H9 (cell line): Measurements from ENCODE around the gene HTR3A. TPM values are rescaled to one million over a fixed set of nuclear protein-coding genes. Genes with fewer than 3 reads are reported as not detected.

Source experiments
- DNase-seq: peaks from one replicate; pipeline ENCODE4 v3.0.0-alpha.2; 2017
- H2AFZ ChIP-seq: one replicate; pipeline ENCODE4 v1.6.1; 2013; ENCODE audit warnings: mild to moderate bottlenecking, low read length, control low read depth, moderate library complexity
- H2AK5ac ChIP-seq: 2 replicates; pipeline ENCODE4 v1.6.1; 2013; ENCODE audit warnings: low read length, control low read depth, mixed read lengths; ENCODE audit not compliant: insufficient read length
- H2BK120ac ChIP-seq: one replicate; pipeline ENCODE4 v1.6.1; 2013; ENCODE audit warnings: low read depth, mild to moderate bottlenecking, low read length, control low read depth, inconsistent platforms; ENCODE audit not compliant: poor library complexity, severe bottlenecking
- H2BK12ac ChIP-seq: 2 replicates; pipeline ENCODE4 v1.6.1; 2013; ENCODE audit warnings: low read length, control low read depth, mixed read lengths, low read depth; ENCODE audit not compliant: insufficient read length
- H2BK15ac ChIP-seq: 2 replicates; pipeline ENCODE4 v1.6.1; 2013; ENCODE audit warnings: low read depth, low read length, control low read depth
- H2BK20ac ChIP-seq: one replicate; pipeline ENCODE4 v1.6.1; 2013; ENCODE audit warnings: low read depth, mild to moderate bottlenecking, low read length, control low read depth, inconsistent platforms; ENCODE audit not compliant: poor library complexity, severe bottlenecking
- H2BK5ac ChIP-seq: 2 replicates; pipeline ENCODE4 v1.6.1; 2013; ENCODE audit warnings: low read length, control low read depth, mixed read lengths; ENCODE audit not compliant: insufficient read length
- H3K14ac ChIP-seq: 2 replicates; pipeline ENCODE4 v1.6.1; 2013; ENCODE audit warnings: low read length, control low read depth; ENCODE audit not compliant: insufficient read depth
- H3K18ac ChIP-seq: 2 replicates; pipeline ENCODE4 v1.6.1; 2013; ENCODE audit warnings: low read depth, mild to moderate bottlenecking, mixed read lengths, low read length, control low read depth; ENCODE audit not compliant: insufficient read length
- H3K23ac ChIP-seq: 2 replicates; pipeline ENCODE4 v1.6.1; 2013; ENCODE audit warnings: low read length, control low read depth, mixed read lengths, low read depth; ENCODE audit not compliant: insufficient read length
- H3K23me2 ChIP-seq: 2 replicates; pipeline ENCODE4 v1.6.1; 2013; ENCODE audit warnings: low read depth, mild to moderate bottlenecking, mixed read lengths, low read length, control low read depth; ENCODE audit not compliant: insufficient read length, poor library complexity, severe bottlenecking
- H3K27ac ChIP-seq: 2 replicates; pipeline ENCODE4 v1.5.1; 2013; ENCODE audit warnings: low read length, control low read depth, mixed read lengths, low read depth; ENCODE audit not compliant: insufficient read length
- H3K27me3 ChIP-seq: 2 replicates; pipeline ENCODE4 v1.6.1; 2013; ENCODE audit warnings: low read length, control low read depth, inconsistent platforms; ENCODE audit not compliant: insufficient read depth
- H3K4ac ChIP-seq: 2 replicates; pipeline ENCODE4 v1.6.1; 2013; ENCODE audit warnings: low read depth, mild to moderate bottlenecking, control low read depth, inconsistent platforms, low read length, moderate library complexity
- H3K4me1 ChIP-seq: 2 replicates; pipeline ENCODE4 v1.6.1; 2013; ENCODE audit warnings: low read length, control low read depth, inconsistent platforms; ENCODE audit not compliant: insufficient read depth
- H3K4me2 ChIP-seq: 2 replicates; pipeline ENCODE4 v1.6.1; 2013; ENCODE audit warnings: low read length, control low read depth, mixed read lengths; ENCODE audit not compliant: insufficient read length, insufficient read depth
- H3K56ac ChIP-seq: 2 replicates; pipeline ENCODE4 v1.6.1; 2013; ENCODE audit warnings: low read depth, mild to moderate bottlenecking, mixed read lengths, low read length, control low read depth; ENCODE audit not compliant: insufficient read length
- H3K79me1 ChIP-seq: 2 replicates; pipeline ENCODE4 v1.6.1; 2013; ENCODE audit warnings: low read depth, mild to moderate bottlenecking, moderate library complexity, low read length, control low read depth, inconsistent platforms; ENCODE audit not compliant: insufficient read depth, poor library complexity, severe bottlenecking
- H3K79me2 ChIP-seq: 2 replicates; pipeline ENCODE4 v1.6.1; 2013; ENCODE audit warnings: low read length, control low read depth, inconsistent platforms; ENCODE audit not compliant: insufficient read depth
- H3K9ac ChIP-seq: 2 replicates; pipeline ENCODE4 v1.6.1; 2013; ENCODE audit warnings: low read length, control low read depth, mixed read lengths; ENCODE audit not compliant: insufficient read length; ENCODE audit errors: extremely low read depth
- H3K9me3 ChIP-seq: one replicate; pipeline ENCODE4 v1.6.1; 2013; ENCODE audit warnings: low read depth, low read length, inconsistent platforms; ENCODE audit not compliant: control insufficient read depth
- H3T11ph ChIP-seq: one replicate; pipeline ENCODE4 v1.6.1; 2013; ENCODE audit warnings: mild to moderate bottlenecking, low read length, control low read depth, inconsistent platforms
- H4K20me1 ChIP-seq: one replicate; pipeline ENCODE4 v1.6.1; 2013; ENCODE audit not compliant: control insufficient read depth, insufficient read length, insufficient read depth
- H4K5ac ChIP-seq: 2 replicates; pipeline ENCODE4 v1.6.1; 2013; ENCODE audit warnings: low read depth, mild to moderate bottlenecking, mixed read lengths, low read length, control low read depth; ENCODE audit not compliant: insufficient read length
- H4K8ac ChIP-seq: replicated peaks from 2 replicates; pipeline ENCODE4 v1.6.1; 2013; ENCODE audit warnings: low read length, control low read depth, mixed read lengths, low read depth; ENCODE audit not compliant: insufficient read length
- H4K91ac ChIP-seq: 2 replicates; pipeline ENCODE4 v1.6.1; 2013; ENCODE audit warnings: low read depth, mild to moderate bottlenecking, moderate library complexity, mixed read lengths, low read length, control low read depth; ENCODE audit not compliant: insufficient read length
- H3K27ac Mint-ChIP-seq, 3 experiments: 2 replicates in 2 of 3; 3 replicates in 1 of 3; pipeline ENCODE4 v1.8.0; 2020 to 2021; ENCODE audit warnings: mixed read lengths in 3 of 3, mild to moderate bottlenecking in 1 of 3, moderate library complexity in 1 of 3
- H3K27me3 Mint-ChIP-seq: 2 replicates; pipeline ENCODE4 v1.8.0; 2021; ENCODE audit warnings: low read depth, mild to moderate bottlenecking, moderate library complexity, mixed read lengths
- H3K36me3 Mint-ChIP-seq, 3 experiments: 2 replicates in 2 of 3; 3 replicates in 1 of 3; pipeline ENCODE4 v1.8.0; 2020 to 2021; ENCODE audit warnings: low read depth in 3 of 3, mixed read lengths in 3 of 3; ENCODE audit not compliant: insufficient read depth in 1 of 3
- H3K4me1 Mint-ChIP-seq, 2 experiments: 2 replicates each; pipeline ENCODE4 v1.8.0; 2020; ENCODE audit warnings: mixed read lengths in 2 of 2
- H3K4me3 Mint-ChIP-seq, 2 experiments: 2 replicates in 1 of 2; 3 replicates in 1 of 2; pipeline ENCODE4 v1.8.0; 2020 to 2021; ENCODE audit warnings: mild to moderate bottlenecking in 2 of 2, mixed read lengths in 2 of 2, moderate library complexity in 1 of 2
- H3K9me3 Mint-ChIP-seq, 2 experiments: 2 replicates in 1 of 2; 3 replicates in 1 of 2; pipeline ENCODE4 v1.8.0; 2020; ENCODE audit warnings: mild to moderate bottlenecking in 2 of 2, mixed read lengths in 2 of 2, moderate library complexity in 1 of 2
- CTCF ChIP-seq: fragments of 200-600 bp; sonication (generic); conservative IDR thresholded peaks from 3 replicates; pipeline ENCODE4 v1.8.0; 2021; ENCODE audit warnings: antibody characterized with exemption, mild to moderate bottlenecking
- WGBS: extraction: QIAGEN DNeasy Blood & Tissue Kit; methylation state at CpG from one replicate; pipeline ENCODE4 v1.1.7; 2013; ENCODE audit warnings: missing lambda C conversion rate, low lambda C conversion rate, mixed read lengths; ENCODE audit not compliant: insufficient read length; ENCODE audit errors: extremely low coverage; 5-methylcytosine and 5-hydroxymethylcytosine counted together
- total RNA-seq: library from RNA; stranded (reverse); gene quantifications from 2 replicates; pipeline ENCODE4 v1.2.1, GENCODE V29; 2021

HTR3A gene
- total RNA-seq, 1 experiment from 2014 or later = 4.1 TPM

DNA sequence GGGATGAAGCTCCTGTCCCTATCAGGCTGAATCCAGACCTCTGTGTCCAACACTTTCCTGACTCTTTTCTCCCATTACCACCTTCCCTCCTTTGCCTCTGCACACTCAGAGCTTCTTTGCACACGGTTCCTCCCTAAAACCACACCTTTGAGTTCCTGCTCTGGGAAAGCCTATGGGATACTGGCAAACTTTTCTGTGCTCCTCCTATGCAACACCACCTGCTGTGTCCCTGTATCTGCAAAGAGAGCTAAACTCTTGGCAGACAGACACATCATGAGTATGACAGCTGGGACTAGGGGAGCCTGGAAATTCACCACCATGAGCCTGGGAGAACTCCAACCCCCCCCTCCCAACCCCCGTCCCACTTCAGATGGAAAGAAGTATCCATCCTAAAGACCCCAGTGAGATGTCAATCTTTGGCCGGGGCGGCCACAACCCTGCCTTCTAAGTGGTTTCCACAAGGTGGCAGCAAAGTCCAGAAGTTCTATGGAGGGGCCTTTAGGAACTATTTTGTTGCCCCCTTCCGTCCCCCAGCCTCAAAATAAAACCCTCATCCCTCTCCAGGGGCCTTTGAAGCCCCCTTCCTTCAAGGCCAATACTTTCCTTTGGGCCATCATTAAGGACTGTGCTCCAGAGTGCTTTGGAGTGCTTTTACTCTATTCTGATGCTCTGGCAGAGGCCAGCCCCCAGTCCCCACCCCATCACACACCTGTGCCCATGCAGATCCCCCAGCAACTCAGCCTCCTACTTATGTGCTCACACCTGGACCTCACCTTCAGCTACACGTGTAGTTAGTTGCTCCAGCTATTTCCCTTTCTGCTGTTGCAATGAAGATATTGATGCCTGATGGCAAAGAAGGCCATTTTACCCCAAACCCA, 19.4 kb downstream of the HTR3A start:
- Histone ChIP-seq H2BK120ac (no peak overlapping the region), H3K4ac (no peak overlapping the region), H3K18ac (no peak overlapping the region), H2AK5ac (no peak overlapping the region), H3K79me2 (no peaks in the 10 kb centered on the region), H3K14ac (no peak overlapping the region), H4K8ac (no peak overlapping the region), H2BK5ac (no peak overlapping the region), H3K56ac (no peak overlapping the region), H2BK20ac (no peak overlapping the region), H3K9ac (no peak overlapping the region), H3K4me1 (no peaks in the 10 kb centered on the region), H2BK15ac (no peak overlapping the region), H3K9me3 (no peaks in the 10 kb centered on the region), H2AFZ (no peak overlapping the region), H3K23me2 (no peaks in the 10 kb centered on the region), H2BK12ac (no peak overlapping the region), H4K91ac (no peak overlapping the region), H4K20me1 (no peaks in the 10 kb centered on the region), H3K27me3 (no peaks in the 10 kb centered on the region), H3K4me2 (no peak overlapping the region), H3K27ac (no peak overlapping the region), H3K79me1 (no peaks in the 10 kb centered on the region), H3T11ph (no peak overlapping the region), H4K5ac (no peak overlapping the region), H3K23ac (no peak overlapping the region)
- Mint-ChIP-seq H3K36me3 (no peaks in the 10 kb centered on the region), H3K9me3 (no peaks in the 10 kb centered on the region; a peak in 1 of 5 replicates), H3K4me3 (no peak overlapping the region), H3K27me3 (peaks cover 10% of the 10 kb centered on the region), H3K27ac (no peak overlapping the region), H3K4me1 (peaks cover 31 to 39% of the 10 kb centered on the region in 2 experiments)
- WGBS = no CpG with 5 or more reads among the region's 6 CpGs
- TF ChIP-seq CTCF = peak; percentile 83
- peak; percentile 50 for DNase-seq
